Measurements from ENCODE around the gene NR0B1.

The NR0B1 gene

GRCh38 chrX:30307466-30307865 lies 1.7 kb downstream of the NR0B1 start:
- no peak for TF ChIP-seq CREB5 (CRISPR knock-in tag; IDR thresholded peaks at IDR 0.05; ENCODE audit: low read depth)
- no peak for TF ChIP-seq TOX (CRISPR knock-in tag; IDR thresholded peaks at IDR 0.05; ENCODE audit: borderline replicate concordance)
- no peak for TF ChIP-seq PATZ1 (CRISPR knock-in tag; IDR thresholded peaks at IDR 0.05; ENCODE audit: borderline replicate concordance)
- ATAC-seq, result no peak

GRCh38 chrX:30304866-30305265 lies 4.3 kb downstream of the NR0B1 start:
- TF ChIP-seq PATZ1 (CRISPR knock-in tag; IDR thresholded peaks at IDR 0.05; ENCODE audit: borderline replicate concordance), result no peak
- no peak for TF ChIP-seq ZFP3 (CRISPR knock-in tag; IDR thresholded peaks at IDR 0.05)
- TF ChIP-seq PPARA (CRISPR knock-in tag; IDR thresholded peaks at IDR 0.05; ENCODE audit: borderline replicate concordance), result no peak
- no peak for TF ChIP-seq ZNF70 (CRISPR knock-in tag; IDR thresholded peaks at IDR 0.05)
- ATAC-seq, result no peak

- peak; percentile 67 for ATAC-seq
- no peak for TF ChIP-seq TOX (CRISPR knock-in tag; IDR thresholded peaks at IDR 0.05; ENCODE audit: borderline replicate concordance)
- no peak for TF ChIP-seq BACH2 (CRISPR knock-in tag; IDR thresholded peaks at IDR 0.05; ENCODE audit: borderline replicate concordance)
- no peak for TF ChIP-seq CREB5 (CRISPR knock-in tag; IDR thresholded peaks at IDR 0.05; ENCODE audit: low read depth)
- TF ChIP-seq ZNF70 (CRISPR knock-in tag; IDR thresholded peaks at IDR 0.05), result no peak
- TF ChIP-seq ZC3H10 (CRISPR knock-in tag; IDR thresholded peaks at IDR 0.05), result no peak
Observed at GRCh38 chrX:30302956-30303355, 6.2 kb downstream of the NR0B1 start.

- TF ChIP-seq RARB (CRISPR knock-in tag; IDR thresholded peaks at IDR 0.05), result no peak
- TF ChIP-seq OSR1 (CRISPR knock-in tag; IDR thresholded peaks at IDR 0.05), result no peak
- peak; percentile 87 for ATAC-seq
Observed at GRCh38 chrX:30301963-30302362, 7.2 kb downstream of the NR0B1 start.

- no peak for TF ChIP-seq CSDC2 (CRISPR knock-in tag; IDR thresholded peaks at IDR 0.05)
- no peak for TF ChIP-seq TOX (CRISPR knock-in tag; IDR thresholded peaks at IDR 0.05; ENCODE audit: borderline replicate concordance)
- TF ChIP-seq PATZ1 (CRISPR knock-in tag; IDR thresholded peaks at IDR 0.05; ENCODE audit: borderline replicate concordance), result no peak
- TF ChIP-seq ISL1 (CRISPR knock-in tag; IDR thresholded peaks at IDR 0.05), result no peak
- no peak for TF ChIP-seq CREB5 (CRISPR knock-in tag; IDR thresholded peaks at IDR 0.05; ENCODE audit: low read depth)
- no peak for TF ChIP-seq ZNF8 (CRISPR knock-in tag; IDR thresholded peaks at IDR 0.05)
- no peak for TF ChIP-seq ZC3H10 (CRISPR knock-in tag; IDR thresholded peaks at IDR 0.05)
- no peak for TF ChIP-seq TSHZ2 (CRISPR knock-in tag; IDR thresholded peaks at IDR 0.05)
- no peak for TF ChIP-seq ZFP30 (CRISPR knock-in tag; IDR thresholded peaks at IDR 0.05)
- no peak for TF ChIP-seq GLIS3 (CRISPR knock-in tag; IDR thresholded peaks at IDR 0.05)
- no peak for TF ChIP-seq ARNTL (CRISPR knock-in tag; IDR thresholded peaks at IDR 0.05; ENCODE audit: borderline replicate concordance, low read depth)
- no peak for TF ChIP-seq ZFP3 (CRISPR knock-in tag; IDR thresholded peaks at IDR 0.05)
- ATAC-seq, result no peak
Observed at GRCh38 chrX:30301208-30301607, 8.0 kb downstream of the NR0B1 start.

All from SK-N-SH treated with all-trans-retinoic acid at 6 μM for 48 hours (cell line).